H1 (cell line): Measurements from ENCODE around the gene CABP1. TPM values are rescaled to one million over a fixed set of nuclear protein-coding genes. Genes with fewer than 3 reads are reported as not detected.

Source experiments
- CHD7 ChIP-seq: fragments of 300-600 bp; sonication (generic); IDR thresholded peaks from 2 replicates; pipeline ENCODE4 v1.7.1; 2012; ENCODE audit warnings: low read length, moderate library complexity, mild to moderate bottlenecking, inconsistent platforms; ENCODE audit not compliant: insufficient replicate concordance
- SUZ12 ChIP-seq: fragments of 200-600 bp; sonication (generic); IDR thresholded peaks from 2 replicates; pipeline ENCODE4 v1.6.1; 2012; ENCODE audit warnings: mild to moderate bottlenecking, inconsistent platforms, low read length, moderate library complexity, mixed read lengths
- polyA plus RNA-seq, 7 experiments: library from polyadenylated mRNA; depleted of rRNA in 3 of 7; stranded (reverse) in 5 of 7; unstranded in 2 of 7; fragments of >200 nt in 5 of 7; fragments of 200-250 nt in 2 of 7; gene quantifications; 1 replicate in 5 of 7; 2 replicates in 1 of 7; 4 replicates in 1 of 7; pipeline versions ENCODE4 v1.2.1 to v1.2.3, GENCODE V29; 2011 to 2013; ENCODE audit warnings: missing spikeins in 2 of 7, mixed read lengths in 2 of 7
- total RNA-seq: library from RNA; stranded (reverse); fragmentation: NEBNext Ultra II Directional; extraction: Animal tissue kit (Norgen Biotek cat#: 25700); gene quantifications from 2 replicates; pipeline ENCODE4 v1.2.1, GENCODE V29; 2021

CABP1 gene
- total and polyA plus RNA-seq, 2 of the 8 experiments (the other 6 are each of a cell fraction or from before 2014, with no cell fraction given): 3.9 to 7.4 TPM

- TF ChIP-seq CHD7: no peak
- TF ChIP-seq SUZ12: no peak
Observed at GRCh38 chr12:120713861-120714482, 73.5 kb downstream of the CABP1 start (continued).
